ENCODE data around the gene ANKLE1. TPM values are rescaled to one million over a fixed set of nuclear protein-coding genes. Genes with fewer than 3 reads are reported as not detected.
"Not testable (repeated sequence)": the region's sequence is repeated elsewhere in the genome, so short reads cannot be mapped to it uniquely, and the experiment has no call there.

Gene ANKLE1
- total RNA-seq, 2 donors from 2014 or later: 5.8 to 8.9 TPM

DNA sequence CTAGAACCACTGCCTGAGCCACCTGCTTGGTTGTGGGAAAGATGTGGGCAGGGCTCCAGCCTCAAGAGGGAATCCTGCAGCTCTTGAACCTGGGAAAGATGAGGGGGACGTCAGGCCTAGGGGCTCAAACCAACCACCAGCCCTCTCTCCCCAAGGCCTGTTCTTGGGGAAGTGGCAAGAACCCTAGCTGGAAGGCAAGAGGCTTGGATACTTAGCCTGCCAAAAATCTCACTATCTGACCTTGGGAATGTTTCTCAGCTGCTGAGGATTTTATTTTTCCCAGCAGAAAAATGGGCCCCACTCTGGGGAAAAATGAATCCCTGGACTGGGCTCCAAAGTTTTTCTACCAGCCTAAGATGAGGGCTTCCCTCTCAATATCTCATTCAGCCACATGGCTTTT lies 21.8 kb upstream of the ANKLE1 start:
- no peak for DNase-seq
- Mint-ChIP-seq H3K4me3 (no peak overlapping the region), H3K9me3 (no peaks in the 10 kb centered on the region), H3K4me1 (ENCODE audit: low read depth) (peaks cover 12% of the 10 kb centered on the region), H3K36me3 (ENCODE audit: insufficient read depth in 2 of 2) (no peaks in the 10 kb centered on the region), H3K27ac (no peak overlapping the region), H3K27me3 (ENCODE audit: low read depth) (no peaks in the 10 kb centered on the region)
- ATAC-seq (replicated peaks in 1 of 2): no peak

GRCh38 chr19:17260842-17261325 lies 20.8 kb upstream of the ANKLE1 start:
- Mint-ChIP-seq H3K36me3 (ENCODE audit: insufficient read depth in 2 of 2) (no peaks in the 10 kb centered on the region), H3K27ac (no peak overlapping the region), H3K4me1 (ENCODE audit: low read depth) (peaks cover 14% of the 10 kb centered on the region), H3K27me3 (ENCODE audit: low read depth) (no peaks in the 10 kb centered on the region), H3K4me3 (no peak overlapping the region), H3K9me3 (no peaks in the 10 kb centered on the region)
- peak; percentile 99 for ATAC-seq (replicated peaks in 1 of 2)
- DNase-seq: peak; percentile 90 to 92

GRCh38 chr19:17262557-17262956 lies 19.1 kb upstream of the ANKLE1 start:
- no peak overlapping the region for H3K27ac Mint-ChIP-seq
- no peaks in the 10 kb centered on the region for H3K27me3 Mint-ChIP-seq (ENCODE audit: low read depth)
- DNase-seq (no peak), ATAC-seq (replicated peaks in 1 of 2) (no peak)
- no peaks in the 10 kb centered on the region for H3K36me3 Mint-ChIP-seq (ENCODE audit: insufficient read depth in 2 of 2)
- H3K4me1 Mint-ChIP-seq (ENCODE audit: low read depth): peaks cover 19% of the 10 kb centered on the region
- no peaks in the 10 kb centered on the region for H3K9me3 Mint-ChIP-seq
- H3K4me3 Mint-ChIP-seq: no peak overlapping the region

DNA sequence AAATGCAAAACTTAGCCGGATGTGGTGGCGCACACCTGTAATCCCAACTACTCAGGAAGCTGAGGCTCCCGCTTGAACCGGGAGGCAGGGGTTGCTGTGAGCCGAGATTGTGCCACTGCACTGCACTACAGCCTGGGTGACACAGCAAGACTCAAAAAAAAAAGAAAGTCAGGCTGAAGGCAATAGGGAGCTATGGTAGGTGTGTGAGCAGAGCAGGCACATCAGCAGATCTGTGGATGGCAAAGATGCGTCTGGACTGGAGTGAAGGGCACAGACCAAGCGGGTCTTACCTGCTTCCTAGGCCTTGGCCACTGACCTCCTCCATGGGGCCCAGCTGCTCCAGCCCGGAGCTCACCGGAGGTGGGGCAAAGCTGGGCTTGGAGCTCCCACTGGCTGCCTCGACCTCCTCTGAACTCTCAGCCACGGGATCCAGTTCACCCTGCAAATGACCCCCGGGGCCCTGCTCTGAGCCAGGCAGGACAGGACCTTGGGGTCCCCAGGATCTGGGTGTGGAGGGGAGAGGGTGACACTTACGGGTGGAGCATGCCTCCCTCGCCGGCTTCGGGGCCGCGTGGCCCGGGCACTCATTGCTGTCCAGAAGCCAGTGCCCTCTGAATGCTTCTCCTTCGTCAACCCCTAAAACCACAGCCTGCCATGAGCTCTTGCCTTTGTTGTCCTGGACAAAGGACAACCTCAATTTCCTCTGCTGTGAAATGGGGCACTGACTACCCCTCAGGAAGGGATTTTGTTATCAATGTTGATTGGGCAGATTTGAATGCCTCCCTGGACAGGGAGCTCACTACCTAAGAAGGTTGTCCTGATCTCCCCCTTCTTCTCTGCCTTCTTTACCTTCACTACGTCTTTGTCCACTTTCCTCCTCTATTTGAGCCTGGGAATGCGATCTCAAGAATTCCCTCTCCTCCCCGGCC lies 17.7 kb upstream of the ANKLE1 start:
- Mint-ChIP-seq H3K4me3 (peak overlapping the region in 1 of 2 donors; percentile 49), H3K4me1 (ENCODE audit: low read depth) (peaks cover 30% of the 10 kb centered on the region), H3K27ac (no peak overlapping the region)

DNA sequence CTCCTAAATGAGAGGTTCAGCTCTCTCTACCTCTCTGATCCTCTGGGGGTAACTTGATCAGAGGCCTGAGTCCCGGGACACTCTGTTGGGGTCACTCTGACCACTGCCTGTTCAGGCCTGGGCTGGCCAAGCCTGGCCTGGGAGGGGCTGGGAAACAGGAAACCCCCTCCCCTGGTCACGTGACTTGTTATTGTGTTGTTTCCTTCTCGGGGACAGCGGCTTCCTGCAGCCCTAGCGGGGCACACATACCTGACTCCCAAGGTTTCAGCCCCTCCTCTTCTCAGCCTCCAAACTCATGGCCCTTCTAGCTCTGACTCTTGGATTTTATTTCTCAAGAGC lies 17.1 kb upstream of the ANKLE1 start, which contains the start of gene USHBP1:
USHBP1 (minus strand) TSS at position 105 of the 339 bp plus-strand sequence. CDS start 446 bp downstream, outside the sequence.
- H3K4me1 Mint-ChIP-seq (ENCODE audit: low read depth): peaks cover 30% of the 10 kb centered on the region
- no peaks in the 10 kb centered on the region for H3K27me3 Mint-ChIP-seq (ENCODE audit: low read depth)
- peak within 1 kb of the TSS in 1 of 2 donors; percentile 49 for H3K4me3 Mint-ChIP-seq
- H3K27ac Mint-ChIP-seq: no peak within 1 kb of the TSS
- ATAC-seq (replicated peaks in 1 of 2): no peak
- no peaks in the 10 kb centered on the region for H3K9me3 Mint-ChIP-seq
- H3K36me3 Mint-ChIP-seq (ENCODE audit: insufficient read depth in 2 of 2): peaks cover 0 to 1% of the 10 kb centered on the region in 2 donors
- no peak for DNase-seq

More for the DNA sequence above, 17.7 kb upstream of the ANKLE1 start:
- no peaks in the 10 kb centered on the region for H3K36me3 Mint-ChIP-seq (ENCODE audit: insufficient read depth in 2 of 2)
- ATAC-seq (replicated peaks in 1 of 2): no peak
- no peaks in the 10 kb centered on the region for H3K27me3 Mint-ChIP-seq (ENCODE audit: low read depth)
- H3K9me3 Mint-ChIP-seq: no peaks in the 10 kb centered on the region
- DNase-seq: no peak

DNA sequence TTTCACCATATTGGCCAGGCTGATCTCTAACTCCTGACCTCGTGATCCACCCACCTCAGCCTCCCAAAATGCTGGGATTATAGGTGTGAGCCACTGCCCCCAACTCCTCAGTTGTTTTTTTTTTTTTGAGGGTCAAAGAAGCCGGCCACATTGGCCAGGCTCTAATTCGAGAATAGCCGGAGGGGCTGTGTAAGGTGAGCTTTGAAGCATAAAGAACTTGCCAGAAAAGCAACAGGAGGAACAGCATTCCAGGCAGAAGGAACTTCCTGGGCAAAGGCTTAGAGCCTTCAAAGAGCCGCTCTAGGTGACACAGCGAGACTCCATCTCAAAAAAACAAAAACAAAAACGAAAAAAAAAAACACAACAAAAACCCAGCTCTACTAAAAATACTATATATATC lies 15.7 kb upstream of the ANKLE1 start:
- Mint-ChIP-seq H3K9me3 (no peaks in the 10 kb centered on the region), H3K27me3 (ENCODE audit: low read depth) (no peaks in the 10 kb centered on the region), H3K36me3 (ENCODE audit: insufficient read depth in 2 of 2) (peaks cover 2 to 11% of the 10 kb centered on the region in 2 donors), H3K4me1 (ENCODE audit: low read depth) (peaks cover 24% of the 10 kb centered on the region), H3K27ac (no peak overlapping the region), H3K4me3 (no peak overlapping the region)
- ATAC-seq (replicated peaks in 1 of 2) (no peak), DNase-seq (no peak)

DNA sequence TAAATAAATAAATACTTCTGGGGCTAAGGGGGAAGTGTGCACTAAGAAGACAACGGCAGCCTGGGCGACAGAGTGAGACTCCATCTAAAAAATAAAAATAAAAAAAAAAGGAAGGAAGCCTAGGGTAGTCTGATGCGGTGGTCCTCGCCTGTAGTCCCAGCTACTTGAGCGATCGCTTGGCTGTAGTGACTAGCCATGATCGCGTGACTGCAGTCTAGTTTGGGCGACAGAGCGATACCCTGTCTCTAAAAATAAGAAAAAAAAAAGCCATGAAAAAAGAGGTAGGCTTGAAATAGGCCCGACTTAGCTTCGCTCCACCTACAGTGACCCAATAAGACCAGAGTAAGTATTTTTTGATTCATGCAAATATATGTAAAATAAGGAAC lies 15.1 kb upstream of the ANKLE1 start:
- peak overlapping the region; percentile 88 to 93 for H3K4me3 Mint-ChIP-seq
- H3K9me3 Mint-ChIP-seq: no peaks in the 10 kb centered on the region
- no peak for ATAC-seq (replicated peaks in 1 of 2)
- peaks cover 24% of the 10 kb centered on the region for H3K4me1 Mint-ChIP-seq (ENCODE audit: low read depth)
- peak overlapping the region; percentile 95 for H3K27ac Mint-ChIP-seq
- DNase-seq: no peak
- peaks cover 5 to 11% of the 10 kb centered on the region in 2 donors for H3K36me3 Mint-ChIP-seq (ENCODE audit: insufficient read depth in 2 of 2)
- H3K27me3 Mint-ChIP-seq (ENCODE audit: low read depth): no peaks in the 10 kb centered on the region

DNA sequence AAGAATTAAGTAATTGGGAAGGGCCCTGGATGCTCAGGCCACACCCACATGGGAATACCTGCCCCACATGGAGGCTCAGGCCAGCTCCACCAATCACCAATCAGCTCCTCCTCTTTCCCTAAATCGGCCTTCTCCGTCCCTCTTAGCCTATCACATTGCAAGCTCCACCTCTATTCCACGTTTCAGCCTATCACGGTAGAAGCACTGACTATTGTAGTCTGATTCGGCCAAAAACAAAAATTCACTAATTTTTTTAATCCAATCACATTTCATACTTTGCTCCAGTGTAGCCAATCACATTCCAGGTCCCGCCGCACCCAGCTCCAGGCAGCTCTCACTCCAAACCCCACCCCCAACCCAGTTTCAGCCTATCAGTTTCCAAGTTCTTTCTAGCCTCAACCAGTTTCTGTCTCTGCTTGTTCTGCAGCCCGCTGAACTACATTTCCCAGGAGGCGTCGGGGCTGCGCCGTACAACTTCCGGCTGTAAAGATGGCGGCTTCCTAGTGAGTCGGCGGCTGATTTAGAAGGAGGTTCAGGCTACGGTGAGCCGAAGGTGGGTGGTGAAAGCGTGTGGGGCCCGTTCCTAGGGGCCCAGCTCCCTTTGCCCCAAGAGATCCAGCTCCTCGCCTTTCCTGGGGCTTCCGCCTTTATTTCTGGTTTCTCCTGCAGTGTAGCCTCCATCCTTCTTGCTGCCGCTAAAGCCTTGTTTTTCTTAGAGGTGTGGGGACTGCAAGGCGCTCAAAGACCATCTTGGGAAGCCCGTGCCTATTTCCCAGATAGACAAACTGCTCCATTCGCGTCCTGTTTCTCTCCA lies 14.5 kb upstream of the ANKLE1 start, which contains the start of gene BABAM1:
BABAM1 (plus strand) TSS at position 469 of the 814 bp plus-strand sequence. CDS start 1,364 bp downstream, outside the sequence.
- Mint-ChIP-seq H3K4me1 (ENCODE audit: low read depth) (peaks cover 24% of the 10 kb centered on the region), H3K27ac (peak within 1 kb of the TSS; percentile 95), H3K9me3 (no peaks in the 10 kb centered on the region), H3K36me3 (ENCODE audit: insufficient read depth in 2 of 2) (peaks cover 5 to 11% of the 10 kb centered on the region in 2 donors), H3K27me3 (ENCODE audit: low read depth) (no peaks in the 10 kb centered on the region), H3K4me3 (peak within 1 kb of the TSS; percentile 88 to 93)
- peak; percentile 94 to 98 for DNase-seq
- ATAC-seq (replicated peaks in 1 of 2): peak; percentile 93 to 94

DNA sequence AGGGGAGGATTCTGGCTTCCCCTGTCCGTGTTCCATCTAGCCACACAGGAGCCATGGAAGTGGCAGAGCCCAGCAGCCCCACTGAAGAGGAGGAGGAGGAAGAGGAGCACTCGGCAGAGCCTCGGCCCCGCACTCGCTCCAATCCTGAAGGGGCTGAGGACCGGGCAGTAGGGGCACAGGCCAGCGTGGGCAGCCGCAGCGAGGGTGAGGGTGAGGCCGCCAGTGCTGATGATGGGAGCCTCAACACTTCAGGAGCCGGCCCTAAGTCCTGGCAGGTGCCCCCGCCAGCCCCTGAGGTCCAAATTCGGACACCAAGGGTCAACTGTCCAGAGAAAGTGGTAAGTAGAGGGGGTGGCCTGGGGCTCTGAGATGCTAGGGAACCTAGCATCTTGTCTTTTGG lies 12.9 kb upstream of the ANKLE1 start:
- H3K27ac Mint-ChIP-seq: no peak overlapping the region
- peak overlapping the region; percentile 88 to 93 for H3K4me3 Mint-ChIP-seq
- H3K9me3 Mint-ChIP-seq: no peaks in the 10 kb centered on the region
- H3K4me1 Mint-ChIP-seq (ENCODE audit: low read depth): peaks cover 24% of the 10 kb centered on the region
- DNase-seq (no peak), ATAC-seq (replicated peaks in 1 of 2) (no peak)
- H3K27me3 Mint-ChIP-seq (ENCODE audit: low read depth): no peaks in the 10 kb centered on the region
- H3K36me3 Mint-ChIP-seq (ENCODE audit: insufficient read depth in 2 of 2): peaks cover 5 to 13% of the 10 kb centered on the region in 2 donors

- H3K36me3 Mint-ChIP-seq (ENCODE audit: insufficient read depth in 2 of 2): peaks cover 5 to 16% of the 10 kb centered on the region in 2 donors
- H3K27ac Mint-ChIP-seq; H3K9me3 Mint-ChIP-seq; H3K4me3 Mint-ChIP-seq; ATAC-seq (replicated peaks in 1 of 2); DNase-seq; H3K4me1 Mint-ChIP-seq (ENCODE audit: low read depth); H3K27me3 Mint-ChIP-seq (ENCODE audit: low read depth): not testable (repeated sequence)
Observed at GRCh38 chr19:17274892-17275291, 6.8 kb upstream of the ANKLE1 start.

DNA sequence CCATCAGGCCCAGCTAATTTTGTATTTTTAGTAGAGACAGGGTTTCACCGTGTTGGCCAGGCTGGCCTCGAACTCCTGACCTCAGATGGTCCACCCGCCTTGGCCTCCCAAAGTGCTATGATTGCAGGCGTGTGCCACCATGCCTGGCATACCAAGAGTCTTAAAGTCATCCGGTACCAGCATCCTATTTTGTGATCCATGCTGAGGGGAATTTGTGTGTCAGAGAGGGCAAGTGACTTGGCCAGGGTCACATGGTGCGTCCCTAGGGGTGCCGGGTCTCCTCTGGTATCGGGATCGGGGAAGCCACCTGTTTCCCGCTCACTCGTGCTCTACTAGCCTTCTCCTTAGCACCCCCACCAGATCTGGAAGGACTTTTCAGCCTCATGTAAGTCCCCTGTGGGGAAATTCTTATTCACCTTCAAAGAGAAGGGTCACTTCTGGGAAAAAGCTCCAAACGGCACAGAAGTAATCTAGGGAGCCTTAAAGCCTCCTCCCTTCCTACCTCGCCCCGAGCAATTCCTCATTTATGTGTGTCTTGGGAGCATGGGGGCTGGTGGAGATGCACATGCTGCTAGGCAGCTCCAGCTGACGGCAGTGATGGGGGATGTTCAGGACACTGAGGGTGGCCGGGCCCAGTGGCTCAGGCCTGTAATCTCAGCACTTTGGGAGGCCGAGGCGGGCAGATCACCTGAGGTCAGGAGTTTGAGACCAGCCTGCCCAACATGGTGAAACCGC lies 6.1 kb upstream of the ANKLE1 start:
- Mint-ChIP-seq H3K9me3 (no peaks in the 10 kb centered on the region), H3K36me3 (ENCODE audit: insufficient read depth in 2 of 2) (peaks cover 3 to 10% of the 10 kb centered on the region in 2 donors), H3K4me3 (no peak overlapping the region), H3K4me1 (ENCODE audit: low read depth) (no peaks in the 10 kb centered on the region), H3K27me3 (ENCODE audit: low read depth) (no peaks in the 10 kb centered on the region), H3K27ac (no peak overlapping the region)
- ATAC-seq (replicated peaks in 1 of 2): no peak
- no peak for DNase-seq

DNA sequence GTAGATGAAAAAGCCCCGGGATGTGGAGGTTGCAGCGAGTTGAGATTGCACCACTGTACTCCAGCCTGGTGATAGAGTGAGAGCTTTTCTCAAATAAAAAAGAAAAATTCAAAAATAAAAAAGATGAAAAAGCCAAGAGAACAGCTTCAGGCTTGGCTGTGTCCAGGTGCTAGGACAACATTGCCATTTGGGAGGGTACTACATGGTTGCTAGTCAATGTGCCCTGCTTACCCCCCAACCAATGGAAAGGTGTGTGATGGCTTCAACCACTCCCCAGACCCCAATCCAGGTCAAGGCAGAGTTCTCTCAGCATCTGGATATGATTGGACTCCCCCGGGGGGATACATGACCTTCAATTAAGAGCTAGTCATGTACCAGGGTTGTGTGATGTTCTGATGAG lies 2.3 kb upstream of the ANKLE1 start:
- Mint-ChIP-seq H3K9me3 (no peaks in the 10 kb centered on the region), H3K27ac (no peak overlapping the region), H3K4me3 (no peak overlapping the region), H3K36me3 (ENCODE audit: insufficient read depth in 2 of 2) (peaks cover 0 to 6% of the 10 kb centered on the region in 2 donors), H3K27me3 (ENCODE audit: low read depth) (peaks cover 5% of the 10 kb centered on the region), H3K4me1 (ENCODE audit: low read depth) (peaks cover 9% of the 10 kb centered on the region)
- ATAC-seq (replicated peaks in 1 of 2) (no peak), DNase-seq (no peak)
